DLD1 (cell line): Measurements from ENCODE around the gene CHST14.

Source experiments
- in situ Hi-C: cut with HindIII; loops from 2 replicates; pipeline ENCODE4 v1.10.0; 2017; ENCODE audit warnings: low sequenced_read_pairs

The CHST14 gene

GRCh38 chr15:40487816-40488682 is 17.3 kb downstream of the CHST14 start:
- in situ Hi-C loops = no loop called here

- in situ Hi-C loops = no loop called here
Observed at GRCh38 chr15:40489274-40490175, 18.7 kb downstream of the CHST14 start.

- in situ Hi-C loops = no loop called here
Observed at GRCh38 chr15:40493089-40493840, 22.5 kb downstream of the CHST14 start.

DNA sequence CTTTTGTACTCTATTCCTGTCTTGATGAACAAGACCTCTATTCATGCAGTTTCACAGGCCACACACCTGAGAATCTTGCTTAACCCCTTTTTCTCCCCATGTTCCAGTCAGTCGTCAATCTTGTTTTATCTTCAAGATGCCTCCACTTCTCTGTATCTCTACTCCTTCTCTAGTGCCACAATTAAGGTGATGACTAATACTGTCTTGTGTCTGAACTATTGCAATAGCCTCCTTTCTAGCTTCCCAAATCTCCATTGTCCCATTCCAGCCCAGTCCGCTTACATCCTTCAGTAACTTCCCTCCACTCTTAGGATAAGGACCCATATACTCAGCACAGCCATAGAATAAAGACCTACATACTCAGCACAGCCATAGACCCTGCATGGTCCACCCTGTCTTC is 24.7 kb downstream of the CHST14 start:
- in situ Hi-C loops = no loop called here

GRCh38 chr15:40498418-40498817 is 27.6 kb downstream of the CHST14 start:
- in situ Hi-C loops = no loop called here

DNA sequence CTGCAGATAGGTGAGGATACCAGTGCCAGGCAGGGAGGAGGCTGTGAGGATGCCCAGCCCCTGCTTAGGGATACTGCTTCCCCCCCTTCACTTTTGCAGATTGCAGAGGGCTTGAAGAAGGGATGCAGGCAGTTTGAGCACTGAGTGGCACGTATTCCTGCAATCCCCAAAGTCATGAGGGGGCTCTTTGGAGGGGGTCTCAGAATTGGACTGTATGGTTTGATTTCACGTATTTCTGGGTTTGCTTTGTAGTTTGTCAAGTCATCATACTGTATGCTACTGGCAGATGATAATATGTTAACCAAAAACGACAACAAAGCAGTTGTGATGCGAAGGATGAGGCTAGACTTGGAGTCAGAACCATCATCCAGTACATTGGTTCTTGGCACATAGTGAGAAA is 28.1 kb downstream of the CHST14 start:
- in situ Hi-C loops = no loop called here

GRCh38 chr15:40499931-40500330 is 29.1 kb downstream of the CHST14 start:
- in situ Hi-C loops = no loop called here

GRCh38 chr15:40500568-40501330 is 30.0 kb downstream of the CHST14 start:
- in situ Hi-C loops = no loop called here

DNA sequence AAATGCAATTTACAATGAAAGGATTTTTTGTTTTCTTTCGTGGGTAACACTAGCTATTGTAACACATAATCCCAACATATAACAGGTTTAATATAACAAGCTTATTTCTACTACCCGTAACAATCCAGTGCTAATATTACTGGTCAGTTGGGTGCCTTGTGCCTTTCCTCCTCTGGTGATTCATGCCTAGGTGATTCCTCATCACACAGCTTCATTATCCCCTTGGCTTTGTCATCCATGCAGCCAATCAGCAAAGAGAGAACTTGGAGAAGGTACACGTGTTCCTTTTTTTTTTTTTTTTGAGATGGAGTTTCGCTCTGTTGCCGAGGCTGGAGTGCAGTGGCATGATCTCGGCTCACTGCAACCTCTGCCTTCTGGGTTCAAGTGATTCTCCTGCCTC is 30.7 kb downstream of the CHST14 start:
- in situ Hi-C loops = no loop called here

- in situ Hi-C loops = no loop called here
Observed at GRCh38 chr15:40506964-40507571, 36.3 kb downstream of the CHST14 start.

DNA sequence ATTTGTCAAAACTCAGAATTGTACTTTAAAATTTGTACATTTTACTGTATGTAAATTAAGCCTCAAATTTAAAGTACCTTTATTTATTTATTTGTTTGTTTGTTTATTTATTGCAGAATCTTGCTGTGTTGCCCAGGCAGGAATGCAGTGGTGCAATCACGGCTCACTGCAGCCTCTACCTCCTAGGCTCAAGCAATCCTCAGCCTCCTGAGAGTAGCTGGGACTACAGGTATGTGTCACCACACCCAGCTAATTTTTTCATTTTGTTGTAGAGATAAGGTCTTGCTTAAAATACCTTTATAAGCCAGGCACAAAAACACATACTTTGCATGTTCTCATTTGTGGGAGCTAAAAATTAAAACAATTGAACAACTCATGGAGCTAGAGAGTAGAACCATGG is 37.4 kb downstream of the CHST14 start:
- in situ Hi-C loops = no loop called here

DNA sequence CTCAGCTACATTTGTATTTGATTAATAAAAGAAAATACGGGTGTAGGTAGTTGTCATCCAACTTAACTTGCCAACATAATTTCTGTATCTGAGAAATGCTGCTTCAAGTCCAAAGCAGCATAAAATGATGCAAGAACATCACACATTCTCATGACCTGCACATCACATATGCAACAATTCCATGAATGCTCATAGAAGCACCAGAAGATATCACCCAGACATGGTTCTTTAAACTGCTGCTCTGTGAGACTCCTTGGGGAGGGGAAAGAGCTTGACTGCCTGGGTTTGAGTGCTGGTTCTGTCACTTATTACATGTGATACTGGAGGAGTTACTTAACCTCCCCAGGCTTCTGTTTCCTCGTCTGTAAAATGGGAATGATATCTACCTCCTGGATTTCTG is 39.4 kb downstream of the CHST14 start:
- in situ Hi-C loops = no loop called here

DNA sequence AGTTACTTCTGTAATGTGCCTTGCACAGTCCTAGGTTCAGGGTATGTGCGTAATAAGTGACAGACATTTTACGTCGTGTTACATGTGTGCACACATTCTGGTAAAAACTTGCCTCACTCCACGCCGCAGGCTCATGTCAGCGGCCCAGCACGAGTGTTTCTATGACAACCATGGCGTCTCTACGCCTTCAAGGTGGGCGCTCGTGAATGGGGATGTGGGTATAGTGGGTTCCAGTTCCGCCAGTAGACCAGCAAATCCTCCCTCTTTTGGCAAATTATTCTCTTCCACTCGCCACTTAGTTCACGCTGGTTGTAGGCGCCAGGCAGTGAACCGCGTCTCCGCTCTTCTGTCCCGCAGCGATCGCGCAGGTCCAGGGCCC is 40.3 kb downstream of the CHST14 start:
- in situ Hi-C loops = no loop called here

DNA sequence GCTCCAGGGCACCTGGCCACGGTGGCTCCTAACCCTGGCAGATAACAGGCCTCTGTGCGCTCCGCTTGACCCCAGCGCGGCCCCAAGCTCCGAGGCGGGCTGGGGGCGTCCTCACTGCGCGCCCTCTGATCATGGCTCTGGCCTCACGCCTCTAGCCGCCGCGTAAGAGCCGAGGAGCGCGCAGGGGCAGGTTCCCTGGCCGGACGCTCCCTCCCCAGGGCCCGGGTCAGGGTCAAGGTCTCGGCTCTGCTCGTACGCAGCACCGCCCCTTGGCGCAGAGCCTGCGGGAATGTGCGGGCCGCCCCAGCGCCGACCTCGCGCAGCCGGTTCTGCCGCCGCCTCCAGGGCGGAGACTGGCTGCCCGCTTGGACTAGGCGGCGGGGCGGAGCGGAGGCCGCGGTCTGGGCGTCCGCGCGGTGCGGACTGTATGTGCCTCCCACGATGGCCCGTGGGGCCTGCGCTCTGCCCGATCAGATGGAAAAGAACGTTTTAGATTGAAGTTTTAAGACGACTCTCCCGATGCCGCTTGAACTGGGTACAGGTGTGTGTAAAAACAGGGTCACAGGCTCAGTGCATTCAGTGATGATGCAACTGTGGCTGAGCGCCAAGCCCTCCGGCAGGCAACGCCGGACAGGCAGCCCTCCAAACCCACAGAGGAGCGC is 40.8 kb downstream of the CHST14 start:
- in situ Hi-C loops = no loop called here

DNA sequence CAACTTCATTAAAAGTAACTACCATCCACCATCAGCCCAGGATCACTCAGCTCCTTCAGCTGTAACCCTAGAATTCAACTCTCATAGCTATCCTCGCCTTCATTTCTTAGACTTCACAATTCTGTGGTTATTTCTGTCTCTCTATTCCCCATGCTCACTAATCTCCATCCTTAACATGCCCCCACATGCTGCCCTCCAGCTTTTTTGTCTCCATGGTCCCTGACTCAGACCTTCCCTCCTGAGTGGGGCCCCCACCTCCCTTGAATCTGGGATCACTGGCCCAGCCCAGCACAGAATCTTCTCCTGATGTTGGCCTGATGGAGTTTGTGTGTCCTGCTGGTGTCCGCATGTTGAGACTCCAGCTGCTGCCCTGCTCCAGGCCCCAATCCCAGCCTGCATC is 41.7 kb downstream of the CHST14 start:
- in situ Hi-C loops = no loop called here

GRCh38 chr15:40513609-40514008 is 42.8 kb downstream of the CHST14 start:
- in situ Hi-C loops = no loop called here

- in situ Hi-C loops = no loop called here
Observed at GRCh38 chr15:40516322-40516721, 45.5 kb downstream of the CHST14 start.
